Measurements from ENCODE around the gene CA6.

GRCh38 chr1:8950309-8950708 is 4.6 kb downstream of the CA6 start:
- TF ChIP-seq POLR2AphosphoS5 (IDR thresholded peaks at IDR 0.05; ENCODE audit: low read depth, low read length), result no peak
- no peak for TF ChIP-seq TAF1 (IDR thresholded peaks at IDR 0.05; ENCODE audit: borderline replicate concordance, insufficient read depth, low read length)
- TF ChIP-seq SIN3A (IDR thresholded peaks at IDR 0.05; ENCODE audit: borderline replicate concordance, insufficient read depth, low read length), result no peak

Data from PFSK-1 (cell line).